Keratinocyte (primary cell): Measurements from ENCODE around the gene HLA-DPA1.

Experiments used
- CTCF ChIP-seq, 3 experiments: IDR thresholded peaks in 1 of 3; conservative IDR thresholded peaks in 1 of 3; optimal IDR thresholded peaks in 1 of 3; 2 replicates in 2 of 3; 3 replicates in 1 of 3; pipeline versions ENCODE3 to v1.5.1; 2011; ENCODE audit warnings: low read length in 3 of 3, mild to moderate bottlenecking in 3 of 3, moderate library complexity in 2 of 3, control low read depth in 1 of 3, inconsistent platforms in 1 of 3; ENCODE audit not compliant: insufficient read depth in 2 of 3; ENCODE audit errors: extremely low read depth in 1 of 3
- EZH2 ChIP-seq: IDR thresholded peaks from one replicate; pipeline ENCODE4 v1.6.1; 2012; ENCODE audit warnings: inconsistent platforms, mild to moderate bottlenecking, low read length, moderate library complexity

DNA sequence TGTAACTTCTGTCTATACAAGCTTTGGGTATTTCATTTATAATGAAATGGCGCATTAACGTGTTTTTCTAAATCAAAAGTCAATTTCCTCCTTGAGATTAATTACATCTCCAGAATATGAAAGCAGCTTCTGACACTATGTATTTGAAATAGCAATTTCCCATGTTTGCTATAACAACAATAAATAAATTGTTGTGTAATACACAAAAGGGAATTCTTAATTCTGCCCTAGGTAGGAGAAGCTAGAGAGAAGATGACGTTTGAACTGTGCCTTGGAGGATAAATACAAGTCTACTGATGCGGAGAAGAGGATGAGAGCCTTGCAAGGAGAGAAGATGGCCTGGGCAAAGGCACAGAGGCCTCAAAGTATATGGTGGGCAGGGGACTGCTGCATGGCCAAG, 56.4 kb downstream of the HLA-DPA1 start:
- TF ChIP-seq EZH2 (no peak), CTCF (optimal IDR thresholded peaks at IDR 0.05 in 1 of 3, IDR thresholded peaks at IDR 0.05 in 1 of 3, conservative IDR thresholded peaks at IDR 0.05 in 1 of 3; ENCODE audit: extremely low read depth in 1 of 3, insufficient read depth in 2 of 3, low read length in 3 of 3) (no peak)
